Uterus (tissue), 4 donors: Measurements from ENCODE around the gene TMEM150C. TPM values are rescaled to one million over a fixed set of nuclear protein-coding genes. Genes with fewer than 3 reads are reported as not detected.

Source experiments
- DNase-seq, 2 donors: peaks; one replicate each; pipeline ENCODE4 v3.0.0-alpha.2; 2019 to 2020
- H3K27ac ChIP-seq, 2 donors: fragments of 200-600 bp; sonication (generic); 1 replicate in 1 of 2; 2 replicates in 1 of 2; pipeline ENCODE4 v1.5.1; 2016 to 2018
- H3K27me3 ChIP-seq, 2 donors: fragments of 200-600 bp; sonication (generic); one replicate each; pipeline ENCODE4 v1.5.1; 2018 to 2019; ENCODE audit warnings: control low read depth in 1 of 2
- H3K36me3 ChIP-seq, 2 donors: fragments of 200-600 bp; sonication (generic); one replicate each; pipeline ENCODE4 v1.5.1; 2019; ENCODE audit warnings: control low read depth in 1 of 2
- H3K4me1 ChIP-seq, 2 donors: fragments of 200-600 bp; sonication (generic); one replicate each; pipeline ENCODE4 v1.5.1; 2018 to 2019; ENCODE audit warnings: control low read depth in 1 of 2
- H3K4me3 ChIP-seq, 2 donors: fragments of 200-600 bp; sonication (generic); 1 replicate in 1 of 2; 2 replicates in 1 of 2; pipeline ENCODE4 v1.5.1; 2018 to 2019; ENCODE audit warnings: mild to moderate bottlenecking in 1 of 2
- H3K9me3 ChIP-seq, 2 donors: fragments of 200-600 bp; sonication (generic); one replicate each; pipeline ENCODE4 v1.5.1; 2019; ENCODE audit warnings: control low read depth in 1 of 2
- POLR2A ChIP-seq, 2 donors: fragments of 450-650 bp; IDR thresholded peaks; one replicate each; pipeline ENCODE4 v1.6.1; 2016; ENCODE audit warnings: antibody characterized with exemption in 2 of 2, mild to moderate bottlenecking in 1 of 2, moderate library complexity in 1 of 2
- intact Hi-C: fragments of 100-400 bp; cut with DNase I; formaldehyde crosslinking; loops from one replicate; pipeline ENCODE4 v1.15.1; 2023; ENCODE audit warnings: low total_unique reads
- total RNA-seq, 4 donors: library from RNA; depleted of rRNA in 3 of 4; stranded (reverse); fragments of >200 nt in 3 of 4; gene quantifications; one replicate each; pipeline versions ENCODE4 v1.1.0 to v1.2.4, GENCODE V29; 2014 to 2023
- TF ChIP-seq, protein P1 (sequence below), 4 experiments: fragments of 200-600 bp in 2 of 4; fragments of 450-650 bp in 2 of 4; sonication (generic) in 2 of 4; IDR thresholded peaks; one replicate each; pipeline ENCODE4 v1.5.1; 2016 to 2019; ENCODE audit warnings: antibody characterized with exemption in 4 of 4, mild to moderate bottlenecking in 2 of 4, moderate library complexity in 1 of 4
- donor health status: DM: yes; HTN: yes; CAD: no.

TMEM150C gene
- total RNA-seq, 4 donors from 2014 or later = 3.1 to 22.5 (median 11.6) TPM

DNA sequence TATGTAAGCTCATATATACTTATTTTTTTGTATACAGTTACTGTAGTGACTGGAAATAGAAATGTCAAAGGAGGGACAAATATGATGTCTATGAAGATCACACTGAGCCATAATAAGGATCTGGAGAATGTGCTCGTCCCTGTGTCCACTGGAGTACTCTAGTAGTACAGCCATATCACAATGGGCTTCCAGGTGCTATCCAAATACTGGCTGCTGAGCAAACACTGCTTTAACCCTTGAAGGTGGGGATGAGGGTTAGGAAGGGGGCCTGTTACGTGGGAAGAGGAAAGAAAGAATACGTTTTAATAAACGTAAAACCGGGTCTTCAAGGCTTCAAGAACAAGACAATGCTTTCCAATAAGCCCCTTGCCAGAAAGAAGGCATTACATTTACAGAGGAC is 29.8 kb upstream of the TMEM150C start:
- Histone ChIP-seq H3K9me3 (no peaks in the 10 kb centered on the region), H3K36me3 (no peaks in the 10 kb centered on the region), H3K27ac (no peak overlapping the region), H3K4me1 (no peaks in the 10 kb centered on the region), H3K4me3 (no peak overlapping the region), H3K27me3 (no peaks in the 10 kb centered on the region)
- intact Hi-C loops = no loop called here
- no peak for DNase-seq
- no peak for TF ChIP-seq POLR2A (IDR thresholded peaks at IDR 0.05)
- TF ChIP-seq, protein P1, sequence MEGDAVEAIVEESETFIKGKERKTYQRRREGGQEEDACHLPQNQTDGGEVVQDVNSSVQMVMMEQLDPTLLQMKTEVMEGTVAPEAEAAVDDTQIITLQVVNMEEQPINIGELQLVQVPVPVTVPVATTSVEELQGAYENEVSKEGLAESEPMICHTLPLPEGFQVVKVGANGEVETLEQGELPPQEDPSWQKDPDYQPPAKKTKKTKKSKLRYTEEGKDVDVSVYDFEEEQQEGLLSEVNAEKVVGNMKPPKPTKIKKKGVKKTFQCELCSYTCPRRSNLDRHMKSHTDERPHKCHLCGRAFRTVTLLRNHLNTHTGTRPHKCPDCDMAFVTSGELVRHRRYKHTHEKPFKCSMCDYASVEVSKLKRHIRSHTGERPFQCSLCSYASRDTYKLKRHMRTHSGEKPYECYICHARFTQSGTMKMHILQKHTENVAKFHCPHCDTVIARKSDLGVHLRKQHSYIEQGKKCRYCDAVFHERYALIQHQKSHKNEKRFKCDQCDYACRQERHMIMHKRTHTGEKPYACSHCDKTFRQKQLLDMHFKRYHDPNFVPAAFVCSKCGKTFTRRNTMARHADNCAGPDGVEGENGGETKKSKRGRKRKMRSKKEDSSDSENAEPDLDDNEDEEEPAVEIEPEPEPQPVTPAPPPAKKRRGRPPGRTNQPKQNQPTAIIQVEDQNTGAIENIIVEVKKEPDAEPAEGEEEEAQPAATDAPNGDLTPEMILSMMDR (IDR thresholded peaks at IDR 0.05) = no peak

DNA sequence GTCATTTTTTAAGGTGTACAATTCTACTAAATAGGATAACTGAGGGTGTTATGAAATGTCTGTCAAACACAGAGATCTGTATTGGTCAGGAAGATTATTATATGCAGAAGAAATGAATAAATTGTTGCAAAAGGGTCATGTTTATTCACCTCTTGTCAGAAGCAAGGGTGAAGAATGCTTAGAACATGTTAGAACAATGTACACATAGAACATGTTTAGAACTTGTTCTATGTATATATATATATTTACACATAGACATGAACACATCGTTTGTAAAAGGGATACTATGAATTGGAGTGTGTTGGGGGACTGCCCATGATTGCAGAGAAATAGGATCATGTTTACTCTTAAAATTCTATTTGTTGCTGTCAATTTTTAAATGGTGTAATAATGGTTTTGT is 28.0 kb upstream of the TMEM150C start:
- no peaks in the 10 kb centered on the region for H3K4me1 ChIP-seq
- no peak for DNase-seq
- H3K36me3 ChIP-seq = no peaks in the 10 kb centered on the region
- no peak overlapping the region for H3K4me3 ChIP-seq
- intact Hi-C loops = no loop called here
- no peak for TF ChIP-seq POLR2A (IDR thresholded peaks at IDR 0.05)
- TF ChIP-seq, protein P1 (IDR thresholded peaks at IDR 0.05) = no peak
- H3K27me3 ChIP-seq = no peaks in the 10 kb centered on the region
- no peaks in the 10 kb centered on the region for H3K9me3 ChIP-seq
- no peak overlapping the region for H3K27ac ChIP-seq

DNA sequence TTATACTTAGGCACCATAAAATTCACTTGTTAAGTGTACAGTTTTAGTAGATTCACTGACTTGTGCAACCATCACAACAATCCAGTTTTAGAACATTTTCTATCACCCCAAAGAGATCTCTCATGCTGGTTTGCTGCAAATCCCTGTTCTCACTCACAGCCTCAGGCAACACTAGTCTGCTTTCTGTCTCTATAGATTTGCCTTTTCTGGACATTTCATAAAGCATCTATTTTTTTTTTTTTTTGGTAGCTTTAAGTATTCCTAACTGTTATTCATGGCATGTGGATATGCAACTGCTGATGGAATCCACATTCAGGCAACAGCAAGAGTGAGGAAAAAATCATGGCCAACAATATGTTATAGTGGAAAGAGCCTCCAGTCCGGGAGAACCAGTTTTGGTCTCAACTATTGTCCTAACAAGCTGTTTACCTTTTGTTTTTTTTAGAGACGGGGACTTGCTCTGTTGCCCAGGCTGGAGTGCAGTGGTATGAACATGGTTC is 27.0 kb upstream of the TMEM150C start:
- no peaks in the 10 kb centered on the region for H3K36me3 ChIP-seq
- no peak for TF ChIP-seq POLR2A (IDR thresholded peaks at IDR 0.05)
- TF ChIP-seq, protein P1 (IDR thresholded peaks at IDR 0.05) = no peak
- no peak overlapping the region for H3K27ac ChIP-seq
- intact Hi-C loops = no loop called here
- no peaks in the 10 kb centered on the region for H3K27me3 ChIP-seq
- H3K4me3 ChIP-seq = no peak overlapping the region
- no peak for DNase-seq
- no peaks in the 10 kb centered on the region for H3K4me1 ChIP-seq
- H3K9me3 ChIP-seq = no peaks in the 10 kb centered on the region

DNA sequence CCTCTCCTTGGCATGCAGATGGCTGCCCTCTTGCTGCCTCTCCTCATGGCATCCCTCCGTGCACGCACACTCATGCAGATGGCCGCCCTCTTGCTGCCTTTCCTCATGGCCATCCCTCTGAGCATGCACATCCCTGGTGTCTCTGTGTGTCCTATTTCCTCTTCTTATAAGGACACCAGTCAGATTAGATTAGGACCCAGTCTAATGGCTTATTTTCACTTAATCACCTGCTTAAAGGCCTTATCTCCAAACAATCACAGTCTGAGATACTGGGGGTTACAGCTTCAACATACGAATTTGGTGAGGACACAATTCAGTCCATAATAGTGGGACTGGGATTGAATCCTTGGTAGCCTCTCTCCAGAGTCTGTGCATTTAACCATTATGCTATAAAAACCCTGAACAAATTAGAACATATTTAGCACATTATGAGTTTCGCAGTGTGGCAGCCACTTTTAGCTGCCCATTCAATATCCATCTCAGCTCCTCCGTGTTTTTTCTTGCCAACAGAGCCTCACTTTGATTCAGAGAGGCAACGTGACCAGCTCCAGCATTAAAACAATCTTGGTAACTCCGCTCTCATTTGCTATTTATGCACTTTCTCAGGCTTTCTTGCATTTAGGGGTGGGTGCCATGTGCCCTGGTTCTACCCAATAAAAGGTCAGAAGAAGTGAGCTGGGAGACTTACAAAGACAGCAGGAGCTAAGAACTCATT is 26.2 kb upstream of the TMEM150C start:
- Histone ChIP-seq H3K27me3 (no peaks in the 10 kb centered on the region), H3K27ac (no peak overlapping the region), H3K4me1 (no peaks in the 10 kb centered on the region), H3K36me3 (no peaks in the 10 kb centered on the region), H3K9me3 (no peaks in the 10 kb centered on the region), H3K4me3 (no peak overlapping the region)
- no peak for TF ChIP-seq POLR2A (IDR thresholded peaks at IDR 0.05)
- intact Hi-C loops = no loop called here
- no peak for DNase-seq

DNA sequence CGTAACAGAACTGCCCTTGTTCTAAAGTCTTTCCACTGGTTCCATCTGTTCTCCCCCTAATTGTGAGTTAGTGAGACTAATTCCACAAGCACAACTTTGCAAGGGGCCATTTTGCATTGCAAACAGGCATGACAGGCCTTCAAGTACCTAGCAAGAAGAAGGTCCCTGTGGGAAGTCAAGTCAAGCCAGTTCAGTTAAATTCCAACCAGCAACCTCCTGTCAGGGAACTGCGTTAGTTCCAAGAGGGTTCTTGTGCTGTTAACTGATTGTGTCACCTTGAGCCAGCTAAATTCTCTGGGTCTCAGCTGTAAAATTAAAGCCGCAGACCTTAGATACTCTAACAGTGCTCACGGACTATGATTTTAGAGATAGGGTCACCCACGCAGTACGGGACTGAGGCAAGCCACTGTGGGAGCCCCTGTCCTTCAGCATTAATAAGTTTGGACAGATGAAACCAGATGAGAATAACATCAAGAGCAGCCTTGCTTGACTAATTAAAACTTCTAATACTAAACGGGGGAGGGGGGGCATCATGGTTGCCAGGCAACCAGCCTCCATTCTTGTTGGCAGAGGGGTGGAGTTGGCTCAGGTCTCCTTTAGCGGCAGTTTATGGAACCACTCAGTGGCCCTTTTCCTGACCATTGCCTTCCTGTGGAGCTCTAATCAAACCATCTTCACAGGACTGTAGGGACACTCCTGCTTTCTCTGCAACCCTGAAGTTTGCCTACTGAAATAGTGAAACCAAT is 24.1 kb upstream of the TMEM150C start:
- intact Hi-C loops = no loop called here
- Histone ChIP-seq H3K4me3 (no peak overlapping the region), H3K27me3 (no peaks in the 10 kb centered on the region), H3K9me3 (no peaks in the 10 kb centered on the region), H3K36me3 (no peaks in the 10 kb centered on the region), H3K4me1 (no peaks in the 10 kb centered on the region), H3K27ac (no peak overlapping the region)
- TF ChIP-seq, protein P1 (IDR thresholded peaks at IDR 0.05) = no peak
- no peak for TF ChIP-seq POLR2A (IDR thresholded peaks at IDR 0.05)
- no peak for DNase-seq
